Neural cell (in vitro differentiated cells): ENCODE results near the gene BCKDHB. TPM values are rescaled to one million over a fixed set of nuclear protein-coding genes. Genes with fewer than 3 reads are reported as not detected.

ENCODE experiments used
- H2AFZ ChIP-seq: fragments of 200-600, 300-800 bp; sonication (generic), shearing (Covaris generic); 2 replicates; pipeline ENCODE4 v1.6.0; 2014; ENCODE audit warnings: low read depth, mild to moderate bottlenecking, antibody characterized with exemption, low read length, moderate library complexity
- H3F3A ChIP-seq: fragments of 200-600 bp; shearing (Covaris generic); 2 replicates; pipeline ENCODE4 v1.6.1; 2016; ENCODE audit warnings: mild to moderate bottlenecking, moderate library complexity, mixed read lengths, antibody characterized with exemption, low read length; ENCODE audit not compliant: insufficient read depth, poor library complexity, severe bottlenecking
- H3K27ac ChIP-seq: fragments of 200-600, 300-800 bp; sonication (generic), shearing (Covaris generic); 2 replicates; pipeline ENCODE4 v1.5.1; 2014; ENCODE audit warnings: mild to moderate bottlenecking, low read length, moderate library complexity
- H3K27me3 ChIP-seq: fragments of 300-800, 200-600 bp; sonication (generic), shearing (Covaris generic); 2 replicates; pipeline ENCODE4 v1.6.0; 2014; ENCODE audit warnings: mild to moderate bottlenecking, low read depth, low read length, moderate library complexity; ENCODE audit not compliant: insufficient read depth
- H3K36me3 ChIP-seq: fragments of 300-800, 200-600 bp; sonication (generic), shearing (Covaris generic); 2 replicates; pipeline ENCODE4 v1.5.1; 2014; ENCODE audit warnings: mild to moderate bottlenecking, antibody characterized with exemption, low read length, moderate library complexity; ENCODE audit not compliant: insufficient read depth
- H3K4me2 ChIP-seq: fragments of 300-800, 200-600 bp; sonication (generic), shearing (Covaris generic); 2 replicates; pipeline ENCODE4 v1.6.0; 2014; ENCODE audit warnings: mild to moderate bottlenecking, low read length
- H3K4me3 ChIP-seq: fragments of 300-800, 200-600 bp; sonication (generic), shearing (Covaris generic); 2 replicates; pipeline ENCODE4 v1.5.1; 2014; ENCODE audit warnings: mild to moderate bottlenecking, low read length, moderate library complexity
- H3K79me2 ChIP-seq: fragments of 200-600 bp; shearing (Covaris generic); replicated peaks from 2 replicates; pipeline ENCODE4 v1.6.0; 2014; ENCODE audit warnings: mild to moderate bottlenecking, low read length, moderate library complexity; ENCODE audit not compliant: insufficient read depth
- H3K9ac ChIP-seq: fragments of 300-800, 200-600 bp; sonication (generic), shearing (Covaris generic); 2 replicates; pipeline ENCODE4 v1.6.1; 2016; ENCODE audit warnings: mild to moderate bottlenecking, low read length, mixed read lengths
- H3K9me2 ChIP-seq: fragments of 200-600 bp; shearing (Covaris generic); 2 replicates; pipeline ENCODE4 v1.6.1; 2016; ENCODE audit warnings: mild to moderate bottlenecking, low read length, mixed read lengths; ENCODE audit not compliant: insufficient read depth
- H3K9me3 ChIP-seq: fragments of 200-600, 300-800 bp; sonication (generic), shearing (Covaris generic); 2 replicates; pipeline ENCODE4 v1.6.1; 2016; ENCODE audit warnings: mild to moderate bottlenecking, mixed run types, low read length, moderate library complexity, mixed read lengths
- H4K20me1 ChIP-seq: fragments of 200-600 bp; shearing (Covaris generic); 2 replicates; pipeline ENCODE4 v1.6.1; 2016; ENCODE audit warnings: mild to moderate bottlenecking, mixed run types; ENCODE audit not compliant: insufficient read depth
- EP300 ChIP-seq: fragments of 450-650 bp; conservative IDR thresholded peaks from 2 replicates; pipeline ENCODE4 v1.6.1; 2014; ENCODE audit warnings: antibody characterized with exemption, mild to moderate bottlenecking, moderate library complexity; ENCODE audit not compliant: poor library complexity, severe bottlenecking
- EZH2 ChIP-seq: fragments of 200-600, 300-800 bp; shearing (Covaris generic), sonication (generic); IDR thresholded peaks from 2 replicates; pipeline ENCODE4 v1.6.1; 2014; ENCODE audit warnings: antibody characterized with exemption, low read length, borderline replicate concordance, mild to moderate bottlenecking; ENCODE audit not compliant: insufficient read depth, poor library complexity, severe bottlenecking
- MXI1 ChIP-seq: fragments of 450-650 bp; conservative IDR thresholded peaks from 2 replicates; pipeline ENCODE4 v1.6.1; 2014; ENCODE audit warnings: antibody characterized with exemption, mild to moderate bottlenecking; ENCODE audit not compliant: poor library complexity, severe bottlenecking
- POLR2AphosphoS5 ChIP-seq: IDR thresholded peaks from 2 replicates; pipeline ENCODE4 v1.6.1; 2012
- RAD21 ChIP-seq: fragments of 450-650 bp; conservative IDR thresholded peaks from 2 replicates; pipeline ENCODE4 v1.6.1; 2014; ENCODE audit warnings: antibody characterized with exemption, mild to moderate bottlenecking, moderate library complexity
- REST ChIP-seq: IDR thresholded peaks from 2 replicates; pipeline ENCODE4 v1.6.1; 2012; ENCODE audit warnings: borderline replicate concordance
- SMC3 ChIP-seq: fragments of 450-650 bp; conservative IDR thresholded peaks from 2 replicates; pipeline ENCODE4 v1.6.1; 2014; ENCODE audit warnings: antibody characterized with exemption, mild to moderate bottlenecking, moderate library complexity; ENCODE audit not compliant: poor library complexity
- TAF1 ChIP-seq: IDR thresholded peaks from 2 replicates; pipeline ENCODE4 v1.6.1; 2012; ENCODE audit warnings: low read depth
- polyA plus RNA-seq: library from polyadenylated mRNA; depleted of rRNA; stranded (reverse); fragments of >200 nt; gene quantifications from 2 replicates; pipeline ENCODE4 v1.2.3, GENCODE V29; 2014
- TF ChIP-seq, protein P1 (sequence below): fragments of 450-650 bp; IDR thresholded peaks from 2 replicates; pipeline ENCODE4 v1.5.1; 2014; ENCODE audit warnings: antibody characterized with exemption, mild to moderate bottlenecking, moderate library complexity; ENCODE audit not compliant: poor library complexity, severe bottlenecking

Gene BCKDHB
- polyA plus RNA-seq, 1 donor from 2014 or later: 16.1 TPM

GRCh38 chr6:80158478-80158989, 52.1 kb downstream of the BCKDHB start:
- Histone ChIP-seq H2AFZ (no peak overlapping the region), H4K20me1 (no peaks in the 10 kb centered on the region), H3K4me2 (no peak overlapping the region), H3K27me3 (no peaks in the 10 kb centered on the region), H3K36me3 (no peaks in the 10 kb centered on the region), H3K9ac (no peak overlapping the region), H3K9me3 (no peaks in the 10 kb centered on the region), H3K9me2 (no peaks in the 10 kb centered on the region), H3F3A (no peaks in the 10 kb centered on the region), H3K27ac (no peak overlapping the region), H3K4me3 (peak overlapping the region; percentile 25), H3K79me2 (no peaks in the 10 kb centered on the region)
- TF ChIP-seq MXI1 (no peak), POLR2AphosphoS5 (no peak), RAD21 (no peak), EZH2 (no peak), REST (no peak), EP300 (peak; percentile 22), SMC3 (no peak)
- TF ChIP-seq, protein P1, sequence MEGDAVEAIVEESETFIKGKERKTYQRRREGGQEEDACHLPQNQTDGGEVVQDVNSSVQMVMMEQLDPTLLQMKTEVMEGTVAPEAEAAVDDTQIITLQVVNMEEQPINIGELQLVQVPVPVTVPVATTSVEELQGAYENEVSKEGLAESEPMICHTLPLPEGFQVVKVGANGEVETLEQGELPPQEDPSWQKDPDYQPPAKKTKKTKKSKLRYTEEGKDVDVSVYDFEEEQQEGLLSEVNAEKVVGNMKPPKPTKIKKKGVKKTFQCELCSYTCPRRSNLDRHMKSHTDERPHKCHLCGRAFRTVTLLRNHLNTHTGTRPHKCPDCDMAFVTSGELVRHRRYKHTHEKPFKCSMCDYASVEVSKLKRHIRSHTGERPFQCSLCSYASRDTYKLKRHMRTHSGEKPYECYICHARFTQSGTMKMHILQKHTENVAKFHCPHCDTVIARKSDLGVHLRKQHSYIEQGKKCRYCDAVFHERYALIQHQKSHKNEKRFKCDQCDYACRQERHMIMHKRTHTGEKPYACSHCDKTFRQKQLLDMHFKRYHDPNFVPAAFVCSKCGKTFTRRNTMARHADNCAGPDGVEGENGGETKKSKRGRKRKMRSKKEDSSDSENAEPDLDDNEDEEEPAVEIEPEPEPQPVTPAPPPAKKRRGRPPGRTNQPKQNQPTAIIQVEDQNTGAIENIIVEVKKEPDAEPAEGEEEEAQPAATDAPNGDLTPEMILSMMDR: no peak

DNA sequence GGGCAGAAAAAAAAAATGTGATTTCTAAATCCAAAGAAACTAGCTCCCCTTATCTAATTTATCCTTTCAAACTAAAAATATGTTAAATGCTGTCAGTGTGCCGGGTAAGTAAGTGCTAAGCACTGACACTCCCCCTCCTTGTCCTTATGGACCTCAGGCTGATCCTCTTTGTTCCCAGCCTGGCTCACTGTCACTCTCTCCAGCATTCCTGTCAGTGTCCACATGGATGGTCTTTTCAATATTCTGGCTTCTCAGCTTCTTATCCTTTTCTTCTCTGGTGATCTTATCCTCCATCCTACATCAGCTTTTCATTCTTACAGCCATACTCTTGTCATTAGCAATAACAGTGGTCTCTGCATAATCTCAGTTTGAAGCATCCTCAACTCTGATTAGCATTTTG, 55.0 kb downstream of the BCKDHB start:
- no peaks in the 10 kb centered on the region for H3K36me3 ChIP-seq
- H3K27me3 ChIP-seq: no peaks in the 10 kb centered on the region
- H3F3A ChIP-seq: no peaks in the 10 kb centered on the region
- TF ChIP-seq RAD21: no peak
- TF ChIP-seq EZH2: no peak
- TF ChIP-seq MXI1: no peak
- TF ChIP-seq, protein P1: no peak
- no peak for TF ChIP-seq EP300
- TF ChIP-seq REST: no peak
- no peak for TF ChIP-seq TAF1
- no peak for TF ChIP-seq POLR2AphosphoS5
- TF ChIP-seq SMC3: no peak
- no peak overlapping the region for H2AFZ ChIP-seq
- H3K27ac ChIP-seq: peak overlapping the region; percentile 32
- no peaks in the 10 kb centered on the region for H4K20me1 ChIP-seq
- no peaks in the 10 kb centered on the region for H3K79me2 ChIP-seq
- no peaks in the 10 kb centered on the region for H3K9me3 ChIP-seq
- H3K9ac ChIP-seq: no peak overlapping the region
- H3K4me2 ChIP-seq: no peak overlapping the region
- H3K9me2 ChIP-seq: no peaks in the 10 kb centered on the region
- no peak overlapping the region for H3K4me3 ChIP-seq
